Measurements from ENCODE around the gene GRHL3. TPM values are rescaled to one million over a fixed set of nuclear protein-coding genes. Genes with fewer than 3 reads are reported as not detected.
"Not testable (repeated sequence)": the region's sequence is repeated elsewhere in the genome, so short reads cannot be mapped to it uniquely, and the experiment has no call there.

The GRHL3 gene
- total and polyA plus RNA-seq, 7 donors, result 0.23 to 0.63 TPM; not detected in 5

DNA sequence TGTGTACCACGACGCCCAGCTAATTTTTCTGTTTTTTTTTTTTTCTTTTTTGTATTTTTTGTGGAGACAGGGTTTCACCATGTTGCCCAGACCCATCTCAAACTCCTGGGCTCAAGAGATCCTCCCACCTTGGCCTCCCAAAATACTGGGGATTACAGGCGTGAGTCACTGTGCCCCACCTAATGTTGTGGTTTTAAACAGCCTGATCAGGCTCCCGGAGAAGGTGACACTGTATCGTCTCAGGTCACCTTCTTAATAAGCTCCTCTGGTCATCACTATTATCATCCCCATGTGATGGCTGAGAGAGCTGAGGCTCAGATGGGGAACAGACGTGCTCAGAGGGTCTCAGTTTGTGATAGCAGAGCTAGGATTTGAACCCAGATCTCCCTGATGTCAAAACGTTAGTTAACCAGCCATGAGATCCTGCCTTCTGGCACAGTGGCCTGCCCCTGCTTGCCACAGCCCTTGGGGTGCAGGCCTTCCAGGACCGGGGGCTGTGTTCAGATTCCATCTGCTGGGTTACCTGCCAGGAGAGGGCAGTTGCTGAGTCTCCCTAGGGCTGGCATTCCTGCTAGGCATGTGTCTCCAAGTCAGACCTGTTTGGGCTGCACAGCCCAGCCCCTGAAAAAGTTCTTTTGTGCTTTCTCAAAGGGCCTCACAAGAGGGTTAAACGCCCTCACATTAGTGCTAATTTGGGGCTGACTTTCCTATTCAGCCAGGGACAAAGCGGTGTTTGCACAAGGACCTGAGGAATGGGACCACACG, 32.7 kb upstream of the GRHL3 start:
- intact Hi-C loops (cut with DNase I), result no loop called here
- WGBS, 2 donors, result 86 to 91% methylated on average over 11 of the region's 11 CpGs
- H3K4me1 ChIP-seq, result peaks cover 0 to 14% (median 6%) of the 10 kb centered on the region in 4 donors
- H3K4me3 ChIP-seq, result no peak overlapping the region
- H3K36me3 ChIP-seq, result no peaks in the 10 kb centered on the region
- H3K9me3 ChIP-seq, result no peaks in the 10 kb centered on the region
- no peak overlapping the region for H3K27ac ChIP-seq
- TF ChIP-seq POLR2AphosphoS5 (IDR thresholded peaks at IDR 0.05) (no peak), EP300 (IDR thresholded peaks at IDR 0.05) (no peak), POLR2A (IDR thresholded peaks at IDR 0.05) (no peak)
- TF ChIP-seq, protein P1, sequence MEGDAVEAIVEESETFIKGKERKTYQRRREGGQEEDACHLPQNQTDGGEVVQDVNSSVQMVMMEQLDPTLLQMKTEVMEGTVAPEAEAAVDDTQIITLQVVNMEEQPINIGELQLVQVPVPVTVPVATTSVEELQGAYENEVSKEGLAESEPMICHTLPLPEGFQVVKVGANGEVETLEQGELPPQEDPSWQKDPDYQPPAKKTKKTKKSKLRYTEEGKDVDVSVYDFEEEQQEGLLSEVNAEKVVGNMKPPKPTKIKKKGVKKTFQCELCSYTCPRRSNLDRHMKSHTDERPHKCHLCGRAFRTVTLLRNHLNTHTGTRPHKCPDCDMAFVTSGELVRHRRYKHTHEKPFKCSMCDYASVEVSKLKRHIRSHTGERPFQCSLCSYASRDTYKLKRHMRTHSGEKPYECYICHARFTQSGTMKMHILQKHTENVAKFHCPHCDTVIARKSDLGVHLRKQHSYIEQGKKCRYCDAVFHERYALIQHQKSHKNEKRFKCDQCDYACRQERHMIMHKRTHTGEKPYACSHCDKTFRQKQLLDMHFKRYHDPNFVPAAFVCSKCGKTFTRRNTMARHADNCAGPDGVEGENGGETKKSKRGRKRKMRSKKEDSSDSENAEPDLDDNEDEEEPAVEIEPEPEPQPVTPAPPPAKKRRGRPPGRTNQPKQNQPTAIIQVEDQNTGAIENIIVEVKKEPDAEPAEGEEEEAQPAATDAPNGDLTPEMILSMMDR (IDR thresholded peaks at IDR 0.05), result no peak
- DNase-seq, result no peak
- H3K27me3 ChIP-seq, result peaks cover 0 to under 1% (median 0%) of the 10 kb centered on the region in 3 donors

DNA sequence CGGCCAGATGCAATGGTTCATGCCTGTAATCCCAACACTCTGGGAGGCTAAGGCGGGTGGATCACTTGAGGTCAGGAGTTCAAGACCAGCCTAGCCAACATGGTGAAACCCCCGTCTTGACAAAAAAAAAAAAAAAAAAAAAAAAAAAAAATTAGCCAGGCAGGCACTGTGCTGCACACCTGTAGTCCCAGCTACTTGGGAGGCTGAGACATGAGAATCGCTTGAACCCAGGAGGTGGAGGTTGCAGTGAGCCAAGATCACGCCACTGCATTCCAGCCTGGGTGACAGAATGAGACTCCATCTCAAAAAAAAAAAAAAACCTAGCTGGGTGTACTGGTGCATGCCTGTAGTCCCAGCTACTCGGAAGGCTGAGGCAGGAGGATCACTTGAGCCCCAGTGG, 31.4 kb upstream of the GRHL3 start:
- H3K4me1 ChIP-seq, result peaks cover 0 to 14% (median 6%) of the 10 kb centered on the region in 4 donors
- WGBS, 2 donors, result 94 to 95% methylated on average over 6 of the region's 6 CpGs
- H3K27ac ChIP-seq; H3K9me3 ChIP-seq; intact Hi-C loops (cut with DNase I); H3K36me3 ChIP-seq; H3K27me3 ChIP-seq; H3K4me3 ChIP-seq; DNase-seq: not testable (repeated sequence)

DNA sequence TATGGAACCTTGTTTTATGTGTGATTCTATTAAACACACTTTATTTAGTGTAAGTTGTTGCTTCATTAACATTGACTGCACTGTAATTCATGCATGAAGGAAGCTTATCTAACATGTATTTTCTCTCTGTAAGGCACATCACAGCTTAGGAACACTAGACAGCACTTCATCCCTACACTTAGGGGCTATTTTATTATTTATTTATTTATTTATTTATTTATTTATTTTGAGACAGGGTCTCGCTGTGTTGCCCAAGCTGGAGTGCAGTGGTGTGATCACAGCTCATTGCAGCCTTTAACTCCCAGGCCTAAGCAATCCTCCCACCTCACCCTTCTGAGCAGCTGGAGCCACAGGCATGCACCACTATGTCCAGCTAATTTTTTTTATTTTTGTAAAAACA, 30.7 kb upstream of the GRHL3 start:
- WGBS, 2 donors, result 97 to 98% methylated on average over 1 of the region's 1 CpG
- TF ChIP-seq POLR2A (IDR thresholded peaks at IDR 0.05), result no peak
- no peak for TF ChIP-seq EP300 (IDR thresholded peaks at IDR 0.05)
- TF ChIP-seq POLR2AphosphoS5 (IDR thresholded peaks at IDR 0.05), result no peak
- TF ChIP-seq, protein P1 (IDR thresholded peaks at IDR 0.05), result no peak
- DNase-seq, result no peak
- Histone ChIP-seq H3K4me1 (peaks cover 0 to 14% (median 6%) of the 10 kb centered on the region in 4 donors), H3K27ac (no peak overlapping the region), H3K9me3 (no peaks in the 10 kb centered on the region), H3K4me3 (no peak overlapping the region), H3K27me3 (no peaks in the 10 kb centered on the region), H3K36me3 (no peaks in the 10 kb centered on the region)
- intact Hi-C loops (cut with DNase I), result no loop called here

- H3K9me3 ChIP-seq, result no peaks in the 10 kb centered on the region
- peak; percentile 95 for DNase-seq
- no peaks in the 10 kb centered on the region for H3K27me3 ChIP-seq
- 34 to 62% methylated on average over 15 of the region's 15 CpGs for WGBS, 2 donors
- peak overlapping the region in 3 of 4 donors; percentile 30 to 62 (median 61) for H3K27ac ChIP-seq
- H3K4me3 ChIP-seq, result no peak overlapping the region
- no peaks in the 10 kb centered on the region for H3K36me3 ChIP-seq
- peak; percentile 35 to 74 (median 67) for TF ChIP-seq POLR2AphosphoS5 (IDR thresholded peaks at IDR 0.05)
- TF ChIP-seq, protein P1 (IDR thresholded peaks at IDR 0.05), result no peak
- peak in 1 of 4 donors; percentile 25 for TF ChIP-seq EP300 (IDR thresholded peaks at IDR 0.05)
- intact Hi-C loops (cut with DNase I), result loop anchor here (5.0 kb wide), 1 partner anchor 88 kb away; no protein-coding TSS in a partner anchor
- peaks cover 0 to 28% (median 21%) of the 10 kb centered on the region in 4 donors for H3K4me1 ChIP-seq
Observed at GRCh38 chr1:24289937-24290595, 29.1 kb upstream of the GRHL3 start.

- Histone ChIP-seq H3K36me3 (no peaks in the 10 kb centered on the region), H3K4me1 (peaks cover 0 to 37% (median 29%) of the 10 kb centered on the region in 4 donors), H3K9me3 (no peaks in the 10 kb centered on the region), H3K4me3 (no peak overlapping the region), H3K27me3 (no peaks in the 10 kb centered on the region), H3K27ac (no peak overlapping the region)
- TF ChIP-seq, protein P1 (IDR thresholded peaks at IDR 0.05), result no peak
- TF ChIP-seq POLR2A (IDR thresholded peaks at IDR 0.05) (no peak), EP300 (IDR thresholded peaks at IDR 0.05) (no peak), POLR2AphosphoS5 (IDR thresholded peaks at IDR 0.05) (no peak)
- WGBS, 2 donors, result 81 to 87% methylated on average over 8 of the region's 8 CpGs
- no peak for DNase-seq
- intact Hi-C loops (cut with DNase I), result loop anchor here (5.0 kb wide), 1 partner anchor 89 kb away; no protein-coding TSS in a partner anchor
Observed at GRCh38 chr1:24290933-24291487, 28.1 kb upstream of the GRHL3 start.
